ENCODE measurements around the gene CDADC1.

GRCh38 chr13:49302817-49303216 is 55.1 kb downstream of the CDADC1 start:
- no peak for TF ChIP-seq CTCF (IDR thresholded peaks at IDR 0.05)
- TF ChIP-seq POLR2A (IDR thresholded peaks at IDR 0.05), result no peak
